ENCODE results near the gene SENP2. TPM values are rescaled to one million over a fixed set of nuclear protein-coding genes. Genes with fewer than 3 reads are reported as not detected.

SENP2 gene
- total RNA-seq, 1 experiment from 2014 or later = 56.9 TPM

GRCh38 chr3:185648396-185648795 lies 62.3 kb downstream of the SENP2 start:
- ChIA-PET CTCF (interaction anchor here (5.0 kb wide), 1 partner anchor 12 kb away, joined by 40 read pairs; no protein-coding TSS in a partner anchor), POLR2A (no interaction called here)
- no peak for ATAC-seq
- TF ChIP-seq ATF1 (CRISPR knock-in tag; IDR thresholded peaks at IDR 0.05) (no peak), ZNF671 (CRISPR knock-in tag; IDR thresholded peaks at IDR 0.05) (no peak), MYBL2 (CRISPR knock-in tag; IDR thresholded peaks at IDR 0.05) (no peak), PRDM15 (CRISPR knock-in tag; IDR thresholded peaks at IDR 0.05) (no peak), IRF2 (CRISPR knock-in tag; IDR thresholded peaks at IDR 0.05; ENCODE audit: borderline replicate concordance, low read depth) (no peak), MAX (CRISPR knock-in tag; IDR thresholded peaks at IDR 0.05) (no peak), ATF2 (CRISPR knock-in tag; IDR thresholded peaks at IDR 0.05; ENCODE audit: borderline replicate concordance, low read depth) (no peak), MLX (CRISPR knock-in tag; IDR thresholded peaks at IDR 0.05) (no peak), OVOL2 (CRISPR knock-in tag; IDR thresholded peaks at IDR 0.05; ENCODE audit: borderline replicate concordance) (no peak), E2F5 (CRISPR knock-in tag; IDR thresholded peaks at IDR 0.05) (no peak)
- no peak overlapping the region for H3K4me3 Mint-ChIP-seq
- no peaks in the 10 kb centered on the region; the same call in 1 of the 2 replicates for H3K27me3 Mint-ChIP-seq (ENCODE audit: low read depth)
- H3K27ac Mint-ChIP-seq = peak overlapping the region; percentile 41; the same call in 1 of the 2 replicates
- no peaks in the 10 kb centered on the region for H3K9me3 Mint-ChIP-seq
- H3K4me1 Mint-ChIP-seq = peaks cover 30% of the 10 kb centered on the region
- no peak for DNase-seq (ENCODE audit: low spot score)
- H3K36me3 Mint-ChIP-seq = peaks cover 61% of the 10 kb centered on the region

GRCh38 chr3:185649414-185649813 lies 63.3 kb downstream of the SENP2 start:
- H3K4me1 Mint-ChIP-seq = peaks cover 30% of the 10 kb centered on the region
- H3K9me3 Mint-ChIP-seq = no peaks in the 10 kb centered on the region
- H3K4me3 Mint-ChIP-seq = no peak overlapping the region
- ATAC-seq = no peak
- CTCF ChIA-PET = interaction anchor here (5.0 kb wide), 1 partner anchor 11 kb away, joined by 40 read pairs; no protein-coding TSS in a partner anchor
- H3K36me3 Mint-ChIP-seq = peaks cover 67% of the 10 kb centered on the region
- H3K27ac Mint-ChIP-seq = no peak overlapping the region
- no peak for DNase-seq (ENCODE audit: low spot score)
- H3K27me3 Mint-ChIP-seq (ENCODE audit: low read depth) = no peaks in the 10 kb centered on the region; the same call in 1 of the 2 replicates
- POLR2A ChIA-PET = interaction anchor here (0.6 kb wide), 1 partner anchor 219 kb away, joined by 5 read pairs; no protein-coding TSS in a partner anchor
- TF ChIP-seq RORB (CRISPR knock-in tag; IDR thresholded peaks at IDR 0.05) (no peak), ATF1 (CRISPR knock-in tag; IDR thresholded peaks at IDR 0.05) (no peak), ZNF425 (CRISPR knock-in tag; conservative IDR thresholded peaks at IDR 0.05) (no peak), ARID4B (CRISPR knock-in tag; IDR thresholded peaks at IDR 0.05; ENCODE audit: borderline replicate concordance) (no peak), ETV6 (CRISPR knock-in tag; IDR thresholded peaks at IDR 0.05) (no peak), ATF2 (CRISPR knock-in tag; IDR thresholded peaks at IDR 0.05; ENCODE audit: borderline replicate concordance, low read depth) (no peak), FOXP1 (CRISPR knock-in tag; IDR thresholded peaks at IDR 0.05; ENCODE audit: borderline replicate concordance) (no peak)
